OCI-M2 (cell line): ENCODE data around the gene TRIOBP.
"Not testable (repeated sequence)": the region's sequence is repeated elsewhere in the genome, so short reads cannot be mapped to it uniquely, and the experiment has no call there.

Experiments
- DNase-seq: peaks from one replicate; lab custom pipeline; 2025; ENCODE audit not compliant: unreplicated experiment; lab: John Stamatoyannopoulos, UW

Gene TRIOBP, protein sequence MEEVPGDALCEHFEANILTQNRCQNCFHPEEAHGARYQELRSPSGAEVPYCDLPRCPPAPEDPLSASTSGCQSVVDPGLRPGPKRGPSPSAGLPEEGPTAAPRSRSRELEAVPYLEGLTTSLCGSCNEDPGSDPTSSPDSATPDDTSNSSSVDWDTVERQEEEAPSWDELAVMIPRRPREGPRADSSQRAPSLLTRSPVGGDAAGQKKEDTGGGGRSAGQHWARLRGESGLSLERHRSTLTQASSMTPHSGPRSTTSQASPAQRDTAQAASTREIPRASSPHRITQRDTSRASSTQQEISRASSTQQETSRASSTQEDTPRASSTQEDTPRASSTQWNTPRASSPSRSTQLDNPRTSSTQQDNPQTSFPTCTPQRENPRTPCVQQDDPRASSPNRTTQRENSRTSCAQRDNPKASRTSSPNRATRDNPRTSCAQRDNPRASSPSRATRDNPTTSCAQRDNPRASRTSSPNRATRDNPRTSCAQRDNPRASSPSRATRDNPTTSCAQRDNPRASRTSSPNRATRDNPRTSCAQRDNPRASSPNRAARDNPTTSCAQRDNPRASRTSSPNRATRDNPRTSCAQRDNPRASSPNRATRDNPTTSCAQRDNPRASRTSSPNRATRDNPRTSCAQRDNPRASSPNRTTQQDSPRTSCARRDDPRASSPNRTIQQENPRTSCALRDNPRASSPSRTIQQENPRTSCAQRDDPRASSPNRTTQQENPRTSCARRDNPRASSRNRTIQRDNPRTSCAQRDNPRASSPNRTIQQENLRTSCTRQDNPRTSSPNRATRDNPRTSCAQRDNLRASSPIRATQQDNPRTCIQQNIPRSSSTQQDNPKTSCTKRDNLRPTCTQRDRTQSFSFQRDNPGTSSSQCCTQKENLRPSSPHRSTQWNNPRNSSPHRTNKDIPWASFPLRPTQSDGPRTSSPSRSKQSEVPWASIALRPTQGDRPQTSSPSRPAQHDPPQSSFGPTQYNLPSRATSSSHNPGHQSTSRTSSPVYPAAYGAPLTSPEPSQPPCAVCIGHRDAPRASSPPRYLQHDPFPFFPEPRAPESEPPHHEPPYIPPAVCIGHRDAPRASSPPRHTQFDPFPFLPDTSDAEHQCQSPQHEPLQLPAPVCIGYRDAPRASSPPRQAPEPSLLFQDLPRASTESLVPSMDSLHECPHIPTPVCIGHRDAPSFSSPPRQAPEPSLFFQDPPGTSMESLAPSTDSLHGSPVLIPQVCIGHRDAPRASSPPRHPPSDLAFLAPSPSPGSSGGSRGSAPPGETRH (N-terminal part only)

DNA sequence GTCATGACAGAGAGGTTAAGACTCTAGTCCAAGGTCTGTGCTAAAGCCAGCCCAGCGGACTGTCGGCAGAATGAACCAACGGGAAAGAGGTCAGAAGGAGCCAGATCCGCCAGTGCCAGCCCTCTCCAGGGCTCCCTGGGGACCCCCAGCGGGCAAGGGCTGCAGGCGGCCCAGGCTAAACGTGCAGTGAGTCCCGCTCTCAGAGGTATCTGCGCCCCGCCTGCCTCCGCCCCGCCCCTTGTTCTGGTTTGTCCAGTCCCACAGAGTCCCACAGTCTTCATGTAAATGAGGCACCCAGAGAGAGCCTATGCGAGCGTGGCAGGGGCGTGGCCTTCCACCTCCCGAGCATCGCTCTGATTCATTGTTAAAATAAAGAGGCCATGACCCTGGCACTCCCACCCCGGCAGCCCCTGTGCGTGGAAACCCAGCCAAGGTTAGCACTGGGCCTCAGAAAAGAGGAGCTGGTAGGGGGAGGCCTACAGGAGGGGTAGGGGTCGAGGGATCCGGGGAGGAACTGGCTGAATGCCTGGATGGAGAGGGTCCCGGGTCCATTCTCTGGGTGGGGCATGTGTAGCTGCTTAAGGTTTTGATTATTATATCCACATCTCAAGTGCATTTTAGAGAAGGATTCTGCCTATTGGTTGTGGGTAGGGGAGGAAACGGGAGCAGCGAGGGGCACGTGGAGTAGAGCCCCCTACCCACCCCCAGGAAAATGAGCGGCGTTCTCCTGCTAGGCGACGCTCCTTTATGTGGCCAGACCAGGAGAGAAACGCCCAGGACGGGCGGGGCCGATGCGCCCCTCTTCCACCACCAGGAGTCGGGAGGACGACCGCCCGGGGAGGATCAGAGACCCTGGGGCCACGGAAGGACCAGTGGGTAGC, at the start of gene TRIOBP:
TSS of gene TRIOBP (plus strand) at position 392 of the 881 bp plus-strand sequence. CDS start 4,318 bp downstream, outside the sequence.
- DNase-seq: no peak

DNA sequence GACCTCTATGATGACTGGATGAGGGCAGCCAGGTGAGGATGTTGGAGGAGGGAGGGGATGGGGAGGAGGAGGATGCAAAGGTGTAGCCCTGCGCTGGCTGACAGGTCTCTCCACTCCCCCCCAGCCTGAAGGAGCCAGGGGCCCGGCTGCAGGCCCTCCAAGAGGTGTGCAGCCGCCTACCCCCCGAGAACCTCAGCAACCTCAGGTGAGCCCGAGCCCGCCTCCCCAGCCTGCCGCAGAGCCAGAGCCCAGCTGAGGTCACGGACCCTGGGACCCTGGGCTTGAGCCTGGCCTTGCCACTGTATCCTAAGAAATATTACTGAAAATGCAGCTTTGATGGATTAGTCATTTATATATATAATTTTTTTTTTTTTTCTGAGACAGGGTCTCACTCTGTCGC, 49.5 kb upstream of the TRIOBP start:
- no peak for DNase-seq

DNA sequence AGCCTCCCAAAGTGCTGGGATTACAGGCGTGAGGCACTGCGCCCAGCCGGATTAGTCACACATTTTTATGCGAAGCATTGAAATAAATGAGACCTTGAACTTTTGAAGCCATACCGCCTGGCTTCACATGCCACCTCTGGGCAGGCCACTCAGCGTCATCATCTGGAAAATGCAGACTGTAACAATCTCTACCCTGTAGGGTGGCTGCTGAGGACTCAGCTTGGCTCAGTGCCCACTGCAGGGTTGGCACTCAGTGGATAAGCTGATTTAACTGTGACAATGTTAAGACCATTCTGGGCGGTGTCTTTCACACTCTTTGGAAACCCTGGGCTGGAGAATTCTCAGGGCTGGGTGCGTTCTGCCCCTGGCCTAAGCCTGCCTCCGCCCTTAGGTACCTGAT, 48.9 kb upstream of the TRIOBP start:
- DNase-seq: no peak

DNA sequence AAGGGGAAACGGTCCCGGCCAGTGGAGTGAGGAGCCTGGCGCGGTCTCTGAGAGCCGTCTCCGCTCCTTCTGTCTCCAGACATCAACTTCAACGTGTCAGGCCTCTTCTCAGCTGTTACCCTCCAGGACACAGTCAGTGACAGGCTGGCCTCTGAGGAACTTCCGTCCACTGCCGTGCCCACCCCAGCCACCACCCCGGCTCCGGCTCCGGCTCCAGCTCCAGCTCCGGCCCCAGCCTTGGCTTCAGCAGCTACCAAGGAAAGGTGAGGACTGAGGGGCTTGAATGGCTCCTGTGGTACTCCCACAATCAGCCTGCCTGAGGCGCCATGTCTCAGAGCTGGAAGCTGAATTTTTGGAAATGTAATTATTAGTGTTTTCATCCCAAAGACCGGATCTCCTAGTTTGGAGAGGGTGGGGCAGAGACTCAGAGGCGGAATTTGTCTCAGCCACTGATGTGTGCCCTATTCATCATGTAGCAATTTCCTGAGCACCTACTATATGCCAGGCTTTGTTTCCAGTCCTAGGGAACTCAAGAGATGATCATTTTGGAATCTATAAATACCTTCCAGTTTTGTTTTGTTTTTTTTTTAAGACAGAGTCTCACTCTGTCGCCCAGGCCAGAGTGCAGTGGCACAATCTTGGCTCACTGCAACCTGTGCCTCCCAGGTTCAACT, 46.2 kb upstream of the TRIOBP start:
- no peak for DNase-seq

DNA sequence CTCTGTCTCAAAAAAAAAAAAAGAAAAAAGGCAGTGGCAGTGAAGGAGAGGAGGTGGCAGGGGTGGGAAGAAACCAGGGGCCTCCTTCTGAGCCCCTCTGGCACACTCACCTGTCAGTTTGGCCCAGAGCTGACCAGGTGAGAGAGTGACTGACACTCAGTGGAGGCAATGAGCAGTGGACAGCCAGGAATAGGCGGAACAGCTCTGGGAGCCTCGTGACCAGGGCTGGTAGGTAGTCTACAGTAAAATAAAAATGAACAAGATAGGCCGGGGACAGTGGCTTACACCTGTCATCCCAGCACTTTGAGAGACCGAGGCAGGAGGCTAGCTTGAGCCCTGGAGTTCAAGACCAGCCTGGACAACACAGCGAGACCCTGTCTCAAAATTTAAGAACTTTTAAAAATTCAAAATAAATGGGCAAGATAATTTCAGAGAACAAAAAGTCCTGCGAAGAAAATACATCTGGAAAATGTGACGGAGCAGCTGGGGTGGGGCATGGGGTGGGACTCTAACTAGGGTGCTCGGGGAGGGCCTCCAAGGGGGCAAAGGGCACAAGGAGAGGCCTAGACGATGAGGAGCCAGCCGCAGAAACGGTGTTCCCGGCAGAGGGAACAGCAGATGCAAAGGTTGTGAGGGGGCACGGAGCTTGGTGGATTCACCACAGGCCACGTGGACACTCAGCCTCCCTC, 42.1 kb upstream of the TRIOBP start:
- no peak for DNase-seq

DNA sequence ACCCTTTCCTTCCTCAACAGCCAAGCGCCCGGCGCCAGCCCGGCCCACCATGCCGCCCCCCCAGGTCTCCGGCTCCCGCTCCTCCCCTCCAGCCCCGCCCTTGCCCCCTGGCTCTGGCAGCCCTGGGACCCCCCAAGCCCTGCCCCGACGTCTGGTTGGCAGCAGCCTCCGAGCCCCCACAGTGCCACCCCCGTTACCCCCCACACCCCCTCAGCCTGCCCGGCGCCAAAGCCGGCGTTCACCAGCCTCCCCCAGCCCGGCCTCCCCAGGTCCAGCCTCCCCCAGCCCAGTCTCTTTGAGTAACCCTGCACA, 41.6 kb upstream of the TRIOBP start:
- DNase-seq: no peak

DNA sequence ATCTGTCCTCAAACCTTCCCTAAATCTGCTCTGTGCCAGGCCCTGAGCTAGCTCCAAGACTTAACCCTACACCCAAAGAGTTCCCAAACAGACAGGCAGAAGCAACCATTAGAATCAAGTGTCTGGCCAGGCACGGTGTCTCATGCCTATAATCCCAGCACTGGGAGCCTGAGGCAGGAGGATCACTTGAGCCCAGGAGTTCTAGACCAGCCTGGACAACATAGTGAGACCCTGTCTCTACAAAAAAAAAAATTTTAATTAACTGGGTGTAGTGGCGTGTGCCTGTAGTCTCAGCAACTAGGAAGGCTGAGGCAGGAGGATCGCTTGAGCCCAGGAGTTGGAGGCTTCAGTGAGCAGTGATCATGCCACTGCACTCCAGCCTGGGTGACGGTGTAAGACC, 40.3 kb upstream of the TRIOBP start:
- DNase-seq: not testable (repeated sequence)

DNA sequence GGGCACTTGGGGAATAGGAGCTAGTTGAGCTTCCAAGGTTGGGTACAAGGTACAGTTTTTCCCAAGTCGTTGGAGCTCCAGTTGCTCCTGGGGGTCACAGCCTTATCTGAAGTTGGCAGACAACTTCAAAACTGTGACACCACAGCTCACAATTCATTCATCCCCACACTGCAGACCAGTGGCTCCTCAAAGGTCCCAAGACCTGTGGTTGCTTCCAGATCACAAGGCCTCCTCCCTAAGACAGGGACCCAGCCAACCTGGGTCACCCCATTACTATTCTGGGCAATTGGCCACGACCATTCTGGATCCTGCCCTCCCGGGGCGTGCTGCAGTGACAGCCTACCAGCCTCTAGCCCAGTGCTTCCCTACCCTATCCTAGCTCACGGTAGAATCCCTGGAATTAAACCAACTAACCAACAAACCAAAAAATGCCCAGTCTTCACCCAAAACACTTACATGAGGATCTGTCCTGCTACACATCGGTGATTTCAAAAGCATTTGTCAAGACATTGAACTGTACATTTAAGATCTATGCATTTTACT, 39.2 kb upstream of the TRIOBP start:
- no peak for DNase-seq

DNA sequence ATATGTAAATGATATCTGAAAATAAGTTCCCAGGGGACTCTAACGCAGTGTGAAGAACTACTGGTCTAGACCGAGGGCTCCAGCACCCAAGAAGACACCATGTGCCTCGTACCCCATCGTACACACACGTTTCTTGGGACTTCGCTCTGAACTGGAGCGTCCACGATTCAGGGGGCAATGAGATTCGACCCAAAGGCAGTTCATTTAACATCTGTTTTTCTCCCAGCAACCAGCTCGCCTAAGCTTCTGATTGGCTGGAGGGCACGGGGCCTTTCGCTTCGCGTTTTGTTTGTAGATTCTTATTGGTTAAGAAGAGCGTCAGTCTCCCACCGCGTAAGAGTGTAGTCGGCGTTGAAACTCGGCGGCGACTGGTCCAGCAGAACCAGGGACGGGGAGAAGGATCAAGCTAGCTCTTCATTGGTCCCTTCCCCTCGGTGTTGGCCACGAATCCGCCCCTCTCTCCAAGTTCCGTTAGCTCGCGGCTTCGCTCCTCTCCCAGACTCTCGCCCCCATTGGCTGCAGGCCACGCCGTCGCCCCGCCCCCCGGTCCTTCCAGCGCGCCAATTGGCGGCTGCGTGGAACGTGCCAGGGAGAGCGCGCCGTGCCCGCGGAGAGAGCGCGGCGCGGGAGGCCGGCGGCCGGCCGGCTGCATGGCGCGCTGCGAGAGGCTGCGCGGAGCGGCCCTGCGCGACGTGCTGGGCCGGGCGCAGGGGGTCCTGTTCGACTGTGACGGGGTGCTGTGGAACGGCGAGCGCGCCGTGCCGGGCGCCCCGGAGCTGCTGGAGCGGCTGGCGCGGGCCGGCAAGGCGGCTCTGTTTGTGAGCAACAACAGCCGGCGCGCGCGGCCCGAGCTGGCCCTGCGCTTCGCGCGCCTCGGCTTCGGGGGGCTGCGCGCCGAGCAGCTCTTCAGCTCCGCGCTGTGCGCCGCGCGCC, 38.4 kb upstream of the TRIOBP start, which contains the start of gene PDXP:
TSS of gene PDXP (plus strand) at position 591 of the 933 bp plus-strand sequence. CDS start at position 651, 60 bp downstream.
- DNase-seq: peak; percentile 88

DNA sequence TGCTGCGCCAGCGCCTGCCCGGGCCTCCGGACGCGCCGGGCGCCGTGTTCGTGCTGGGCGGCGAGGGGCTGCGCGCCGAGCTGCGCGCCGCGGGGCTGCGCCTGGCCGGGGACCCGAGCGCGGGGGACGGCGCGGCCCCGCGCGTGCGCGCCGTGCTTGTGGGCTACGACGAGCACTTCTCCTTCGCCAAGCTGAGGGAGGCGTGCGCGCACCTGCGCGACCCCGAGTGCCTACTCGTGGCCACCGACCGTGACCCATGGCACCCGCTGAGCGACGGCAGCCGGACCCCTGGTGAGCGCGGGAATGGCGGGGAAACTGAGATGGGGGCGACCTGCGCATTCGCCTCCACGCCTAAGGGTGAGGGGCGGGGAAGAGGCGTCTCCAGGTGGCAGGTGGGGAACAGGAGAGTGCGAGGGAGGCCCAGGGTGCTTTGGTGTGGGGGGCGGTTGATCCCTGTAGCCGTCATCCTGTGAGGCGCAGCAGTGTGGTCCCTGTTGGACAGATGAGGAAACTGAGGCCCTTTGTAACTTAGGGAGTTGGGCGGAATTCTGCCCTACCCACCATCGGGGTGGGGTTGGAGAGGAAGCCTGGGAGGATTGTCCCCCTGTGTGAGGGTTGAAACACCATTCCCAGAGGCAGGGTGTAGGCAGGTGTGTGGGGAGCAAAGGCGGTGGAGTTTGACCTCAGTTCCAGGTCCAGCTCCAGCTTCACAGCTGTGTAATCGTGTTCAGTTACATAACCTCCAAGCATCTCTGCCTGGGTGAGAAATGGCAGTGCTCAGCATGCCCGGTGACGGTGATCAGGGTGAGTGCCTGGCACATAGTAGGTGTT, 37.6 kb upstream of the TRIOBP start:
- DNase-seq: no peak

DNA sequence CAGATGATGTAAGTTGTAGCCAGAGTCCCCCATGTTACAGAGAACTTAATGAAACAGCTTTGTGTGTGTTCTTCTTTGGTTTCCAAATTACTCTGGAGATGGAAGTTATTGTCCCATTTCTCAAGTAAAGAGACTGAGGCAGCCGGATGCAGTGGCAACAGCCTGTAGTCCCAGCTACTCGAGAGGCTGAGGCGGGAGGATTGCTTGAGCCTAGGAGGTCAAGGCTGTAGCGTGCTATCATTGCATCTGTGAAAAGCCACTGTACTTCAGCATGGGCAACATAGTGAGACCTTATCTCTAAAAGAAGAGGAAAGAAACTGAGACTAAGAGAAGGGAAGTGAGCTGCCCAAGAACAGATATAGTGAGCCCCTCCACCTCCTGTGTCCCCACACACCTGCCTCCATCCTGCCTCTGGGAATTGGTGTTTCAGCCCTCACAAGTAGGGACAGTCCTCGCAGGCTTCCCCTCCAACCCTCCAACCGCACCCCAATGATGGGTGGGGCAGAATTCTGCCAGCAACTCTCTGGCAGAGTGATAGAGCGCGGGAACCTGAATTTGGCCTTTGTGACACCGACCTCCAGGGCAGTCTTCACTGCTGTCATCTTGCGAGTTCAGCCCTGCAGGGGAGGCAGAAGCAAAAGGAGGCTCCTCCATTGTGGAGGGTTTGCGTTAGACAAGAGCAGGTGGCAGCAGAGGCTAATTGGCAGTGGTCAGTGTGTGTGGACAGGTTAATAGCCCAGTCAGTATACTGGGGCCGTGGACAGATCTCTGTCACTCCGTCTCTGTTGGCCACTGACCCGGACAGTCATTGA, 36.7 kb upstream of the TRIOBP start:
- no peak for DNase-seq

DNA sequence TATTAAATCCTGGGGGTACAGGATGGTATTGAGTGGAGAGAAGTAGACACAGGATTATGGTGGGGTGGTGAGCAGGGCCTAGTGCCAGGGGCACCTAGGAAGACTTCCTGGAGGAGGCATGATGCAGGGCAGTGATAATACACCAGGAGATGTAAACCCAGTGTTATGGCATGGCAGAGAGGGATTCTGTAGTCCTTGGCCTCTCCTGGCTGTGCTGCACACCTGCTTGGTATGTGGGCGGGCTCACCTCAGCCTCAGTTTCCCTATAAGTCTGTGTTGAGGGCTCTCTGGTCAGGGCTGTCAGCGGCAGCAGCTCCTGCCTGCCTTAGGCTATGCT, 36.2 kb upstream of the TRIOBP start:
- DNase-seq: no peak

DNA sequence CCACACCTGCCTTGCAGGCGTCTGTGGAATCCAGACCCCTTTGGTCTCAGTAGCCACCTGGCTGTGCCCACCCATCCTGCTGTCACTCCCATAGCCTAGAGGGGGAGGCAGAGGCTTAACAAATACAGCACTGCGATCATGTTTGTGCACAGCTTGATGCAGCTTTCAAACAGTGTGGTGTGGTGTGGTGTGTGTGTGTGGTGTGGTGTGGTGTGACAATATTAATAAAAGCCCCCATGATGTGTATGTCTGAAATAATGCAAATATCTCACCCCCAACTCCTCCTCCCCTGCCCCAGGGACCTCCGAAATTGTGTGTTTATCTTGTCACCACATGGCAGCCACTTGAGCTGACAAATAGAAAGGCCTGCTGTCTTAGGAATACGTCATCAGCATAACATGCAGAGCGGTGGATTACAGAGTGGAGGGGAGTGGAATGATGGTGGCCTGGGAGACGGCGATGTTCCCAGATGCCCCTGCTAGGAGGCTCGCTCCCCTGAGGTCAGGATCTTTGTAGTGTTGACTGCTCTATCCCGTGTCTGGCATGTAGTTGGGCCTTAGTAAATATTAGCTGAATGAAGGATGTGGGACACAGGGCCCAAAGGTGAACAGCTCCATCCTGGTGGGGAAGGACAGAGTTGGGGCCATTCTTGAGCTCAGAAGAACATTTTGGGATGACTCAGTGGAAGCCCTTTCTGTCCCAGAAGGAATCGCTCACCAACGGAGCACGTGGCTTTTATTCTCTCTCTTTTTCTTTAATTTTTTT, 35.5 kb upstream of the TRIOBP start:
- no peak for DNase-seq

DNA sequence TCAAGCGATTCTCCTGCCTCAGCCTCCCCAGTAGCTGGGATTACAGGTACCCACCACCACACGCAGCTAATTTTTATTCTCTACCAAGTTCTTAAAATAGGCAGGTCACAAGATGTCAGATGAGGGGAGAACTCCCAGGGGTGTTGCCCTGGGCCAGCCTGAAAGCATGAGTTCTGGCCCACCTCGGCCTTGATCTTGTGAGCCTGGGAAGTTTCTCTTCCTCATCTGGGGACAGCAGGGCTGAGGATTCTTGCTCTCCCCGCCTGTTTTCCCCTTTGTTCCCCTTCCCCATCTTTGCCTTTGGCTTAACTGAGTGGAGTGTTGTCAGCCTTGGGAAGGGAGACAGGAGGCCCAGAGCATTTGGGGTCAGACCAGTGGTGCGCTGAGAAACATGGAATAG, 34.8 kb upstream of the TRIOBP start:
- DNase-seq: no peak

DNA sequence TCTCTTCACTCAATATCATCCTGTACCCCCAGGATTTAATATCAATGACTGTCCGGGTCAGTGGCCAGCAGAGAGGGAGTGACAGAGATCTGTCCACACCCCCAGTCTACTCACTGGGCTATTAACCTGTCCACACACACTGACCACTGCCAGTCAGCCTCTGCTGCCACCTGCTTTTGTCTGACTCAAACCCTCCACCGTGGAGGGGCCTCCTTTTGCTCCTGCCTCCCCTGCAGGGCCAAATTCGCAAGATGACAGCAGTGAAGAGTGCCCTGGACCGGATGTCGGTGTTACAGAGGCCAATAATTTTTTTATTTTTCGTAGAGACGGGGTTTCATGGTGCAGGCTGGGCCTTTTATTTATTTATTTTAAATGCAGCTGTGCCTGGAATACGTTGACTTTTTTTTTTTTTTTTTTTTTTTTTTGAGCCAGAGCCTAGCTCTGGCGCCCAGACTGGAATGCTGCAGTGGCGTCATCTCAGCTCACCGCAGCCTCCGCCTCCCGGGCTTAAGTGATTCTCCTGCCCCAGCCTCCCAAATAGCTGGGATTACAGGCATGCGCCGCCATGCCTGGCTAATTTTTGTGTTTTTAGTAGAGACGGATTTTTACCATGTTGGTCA, 33.2 kb upstream of the TRIOBP start:
- no peak for DNase-seq
